Measurements from ENCODE around the gene HLA-DQB2. TPM values are rescaled to one million over a fixed set of nuclear protein-coding genes. Genes with fewer than 3 reads are reported as not detected.

HLA-DQB2 gene
- total RNA-seq, 1 experiment from 2014 or later, result 0.38 TPM

DNA sequence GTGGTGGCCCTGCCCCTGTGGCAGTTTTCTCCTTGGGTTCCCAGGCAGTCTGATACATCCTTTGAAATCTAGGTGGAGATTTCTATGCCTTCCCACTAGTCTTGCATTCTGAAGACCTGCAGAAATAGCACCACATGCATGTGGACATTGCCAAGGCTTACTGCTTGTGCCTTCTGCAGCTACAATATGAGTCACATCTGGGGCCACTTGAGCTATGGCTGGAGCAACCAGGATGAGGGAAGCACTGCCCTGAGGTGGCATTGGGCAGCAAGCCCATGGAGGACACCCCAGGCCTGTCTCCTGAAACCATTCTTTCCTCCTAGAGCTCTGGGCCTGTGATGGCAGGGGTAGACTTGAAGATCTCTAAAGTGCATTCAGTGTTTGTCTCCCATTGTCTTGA, 15.7 kb upstream of the HLA-DQB2 start:
- no peak for DNase-seq
- intact Hi-C loops (cut with micrococcal nuclease; ENCODE audit: unreplicated experiment), result no loop called here
- Mint-ChIP-seq H3K4me1 (ENCODE audit: low read depth, unreplicated experiment) (no peaks in the 10 kb centered on the region), H3K27ac (ENCODE audit: unreplicated experiment) (no peak overlapping the region), H3K9me3 (ENCODE audit: low read depth, unreplicated experiment) (no peaks in the 10 kb centered on the region), H3K36me3 (ENCODE audit: insufficient read depth, unreplicated experiment) (no peaks in the 10 kb centered on the region), H3K27me3 (ENCODE audit: unreplicated experiment) (peaks cover 98% of the 10 kb centered on the region), H3K4me3 (ENCODE audit: low read depth, unreplicated experiment) (no peak overlapping the region)
- CTCF ChIA-PET, result interaction anchor here (0.7 kb wide), 1 partner anchor 359 kb away, joined by 3 read pairs; no protein-coding TSS in a partner anchor
- no TSS peak for BruUV-seq (replicated peaks)
- TF ChIP-seq, protein P1, sequence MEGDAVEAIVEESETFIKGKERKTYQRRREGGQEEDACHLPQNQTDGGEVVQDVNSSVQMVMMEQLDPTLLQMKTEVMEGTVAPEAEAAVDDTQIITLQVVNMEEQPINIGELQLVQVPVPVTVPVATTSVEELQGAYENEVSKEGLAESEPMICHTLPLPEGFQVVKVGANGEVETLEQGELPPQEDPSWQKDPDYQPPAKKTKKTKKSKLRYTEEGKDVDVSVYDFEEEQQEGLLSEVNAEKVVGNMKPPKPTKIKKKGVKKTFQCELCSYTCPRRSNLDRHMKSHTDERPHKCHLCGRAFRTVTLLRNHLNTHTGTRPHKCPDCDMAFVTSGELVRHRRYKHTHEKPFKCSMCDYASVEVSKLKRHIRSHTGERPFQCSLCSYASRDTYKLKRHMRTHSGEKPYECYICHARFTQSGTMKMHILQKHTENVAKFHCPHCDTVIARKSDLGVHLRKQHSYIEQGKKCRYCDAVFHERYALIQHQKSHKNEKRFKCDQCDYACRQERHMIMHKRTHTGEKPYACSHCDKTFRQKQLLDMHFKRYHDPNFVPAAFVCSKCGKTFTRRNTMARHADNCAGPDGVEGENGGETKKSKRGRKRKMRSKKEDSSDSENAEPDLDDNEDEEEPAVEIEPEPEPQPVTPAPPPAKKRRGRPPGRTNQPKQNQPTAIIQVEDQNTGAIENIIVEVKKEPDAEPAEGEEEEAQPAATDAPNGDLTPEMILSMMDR (IDR thresholded peaks at IDR 0.05; ENCODE audit: unreplicated experiment), result no peak

DNA sequence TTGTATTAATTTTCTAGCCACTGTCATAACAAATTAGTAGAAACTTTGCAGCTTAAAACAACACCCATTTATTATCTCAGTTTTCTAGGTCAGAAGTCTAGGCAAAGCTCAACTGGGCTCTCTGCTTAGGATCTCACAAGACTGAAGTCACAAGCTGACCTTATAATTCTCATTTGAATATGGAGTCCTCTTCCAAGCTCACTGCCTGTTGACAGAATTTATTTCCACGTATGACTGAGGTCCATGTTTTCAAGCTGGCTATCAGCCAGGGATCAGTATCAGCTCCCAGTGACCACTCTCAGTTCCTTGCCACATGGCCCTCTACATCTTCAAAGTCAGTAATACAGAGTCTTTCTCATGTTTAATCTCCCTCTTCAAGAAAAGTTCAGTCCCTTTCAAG, 11.7 kb upstream of the HLA-DQB2 start:
- DNase-seq, result no peak
- Mint-ChIP-seq H3K9me3 (ENCODE audit: low read depth, unreplicated experiment) (no peaks in the 10 kb centered on the region), H3K36me3 (ENCODE audit: insufficient read depth, unreplicated experiment) (no peaks in the 10 kb centered on the region), H3K27me3 (ENCODE audit: unreplicated experiment) (peaks cover 100% of the 10 kb centered on the region), H3K4me1 (ENCODE audit: low read depth, unreplicated experiment) (no peaks in the 10 kb centered on the region), H3K4me3 (ENCODE audit: low read depth, unreplicated experiment) (no peak overlapping the region), H3K27ac (ENCODE audit: unreplicated experiment) (no peak overlapping the region)
- CTCF ChIA-PET, result no interaction called here
- TF ChIP-seq, protein P1 (IDR thresholded peaks at IDR 0.05; ENCODE audit: unreplicated experiment), result no peak
- BruUV-seq (replicated peaks), result no TSS peak
- intact Hi-C loops (cut with micrococcal nuclease; ENCODE audit: unreplicated experiment), result no loop called here

DNA sequence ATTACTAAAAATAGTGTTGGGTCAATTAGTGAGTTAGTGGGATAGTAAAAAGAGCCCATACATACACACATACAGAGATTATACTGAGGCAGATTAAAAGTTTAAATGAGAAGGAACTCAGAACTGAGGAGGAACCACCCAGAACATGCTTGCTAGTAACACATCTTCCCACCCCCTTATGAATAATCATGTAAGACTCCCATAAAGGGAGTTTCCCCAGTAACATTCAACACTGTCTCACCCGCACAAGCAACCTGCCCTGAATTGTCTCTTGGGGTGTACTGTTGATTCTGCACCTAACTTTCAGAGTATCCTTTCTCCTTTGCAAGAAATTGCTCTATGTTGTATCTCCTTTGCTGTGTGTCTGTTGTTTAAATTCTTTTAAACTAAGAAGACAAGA, 11.1 kb upstream of the HLA-DQB2 start:
- no TSS peak for BruUV-seq (replicated peaks)
- no peaks in the 10 kb centered on the region for H3K36me3 Mint-ChIP-seq (ENCODE audit: insufficient read depth, unreplicated experiment)
- H3K27me3 Mint-ChIP-seq (ENCODE audit: unreplicated experiment), result peaks cover 100% of the 10 kb centered on the region
- no peaks in the 10 kb centered on the region for H3K9me3 Mint-ChIP-seq (ENCODE audit: low read depth, unreplicated experiment)
- H3K27ac Mint-ChIP-seq (ENCODE audit: unreplicated experiment), result no peak overlapping the region
- TF ChIP-seq, protein P1 (IDR thresholded peaks at IDR 0.05; ENCODE audit: unreplicated experiment), result no peak
- intact Hi-C loops (cut with micrococcal nuclease; ENCODE audit: unreplicated experiment), result no loop called here
- no peak overlapping the region for H3K4me3 Mint-ChIP-seq (ENCODE audit: low read depth, unreplicated experiment)
- no peaks in the 10 kb centered on the region for H3K4me1 Mint-ChIP-seq (ENCODE audit: low read depth, unreplicated experiment)
- CTCF ChIA-PET, result no interaction called here
- no peak for DNase-seq

DNA sequence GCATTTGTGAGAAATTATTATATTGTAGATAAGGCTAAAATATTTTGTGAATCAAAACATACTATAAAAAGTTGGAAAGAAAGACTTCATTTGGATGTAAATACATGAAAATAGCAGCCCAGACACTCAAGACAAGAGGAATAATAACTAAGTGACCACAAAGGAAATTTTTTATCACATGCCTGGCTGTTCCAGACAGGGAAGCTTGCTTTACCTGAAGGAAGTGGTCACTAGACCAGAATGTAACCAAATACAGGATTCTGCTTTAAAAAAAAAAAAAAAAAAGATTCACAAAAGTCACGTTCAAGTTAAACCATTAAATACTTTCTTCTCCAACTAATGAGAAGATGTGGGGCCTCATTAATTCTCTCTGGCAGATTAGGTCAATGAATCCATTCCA, 9.3 kb upstream of the HLA-DQB2 start:
- no peaks in the 10 kb centered on the region for H3K4me1 Mint-ChIP-seq (ENCODE audit: low read depth, unreplicated experiment)
- CTCF ChIA-PET, result interaction anchor here (0.7 kb wide), 1 partner anchor 10 kb away, joined by 4 read pairs; no protein-coding TSS in a partner anchor
- TF ChIP-seq, protein P1 (IDR thresholded peaks at IDR 0.05; ENCODE audit: unreplicated experiment), result no peak

More for the DNA sequence above, 9.3 kb upstream of the HLA-DQB2 start:
- no peak overlapping the region for H3K27ac Mint-ChIP-seq (ENCODE audit: unreplicated experiment)
- H3K36me3 Mint-ChIP-seq (ENCODE audit: insufficient read depth, unreplicated experiment), result no peaks in the 10 kb centered on the region
- intact Hi-C loops (cut with micrococcal nuclease; ENCODE audit: unreplicated experiment), result no loop called here
- H3K4me3 Mint-ChIP-seq (ENCODE audit: low read depth, unreplicated experiment), result no peak overlapping the region
- no TSS peak for BruUV-seq (replicated peaks)
- no peaks in the 10 kb centered on the region for H3K9me3 Mint-ChIP-seq (ENCODE audit: low read depth, unreplicated experiment)
- peaks cover 100% of the 10 kb centered on the region for H3K27me3 Mint-ChIP-seq (ENCODE audit: unreplicated experiment)
- DNase-seq, result no peak

Data from Calu3 (cell line).